ENCODE results near the gene POLDIP2. TPM values are rescaled to one million over a fixed set of nuclear protein-coding genes. Genes with fewer than 3 reads are reported as not detected.

The POLDIP2 gene
- total RNA-seq, 1 donor from 2014 or later: 57.2 TPM

DNA sequence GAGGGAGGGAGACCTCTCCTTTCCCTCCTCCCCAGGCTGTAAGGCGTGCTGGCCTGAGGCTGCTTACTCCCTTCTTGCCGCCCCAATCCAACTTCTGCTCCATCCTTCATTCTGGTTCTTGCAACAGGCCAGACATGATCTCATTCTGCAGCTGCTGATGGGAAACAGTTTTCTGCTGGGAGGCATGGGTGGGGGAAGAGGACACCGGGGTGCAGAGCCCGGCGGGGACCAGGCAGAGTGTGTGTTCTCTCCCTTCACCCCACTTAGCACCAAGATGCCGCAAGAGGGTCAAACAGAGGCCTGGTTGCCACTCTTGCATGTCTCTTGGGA is 15.6 kb upstream of the POLDIP2 start:
- Mint-ChIP-seq H3K4me3 (ENCODE audit: unreplicated experiment) (peak overlapping the region; percentile 79), H3K27ac (ENCODE audit: unreplicated experiment) (no peak overlapping the region), H3K9me3 (ENCODE audit: unreplicated experiment) (no peaks in the 10 kb centered on the region), H3K36me3 (ENCODE audit: low read depth, unreplicated experiment) (no peaks in the 10 kb centered on the region), H3K4me1 (ENCODE audit: unreplicated experiment) (peaks cover 6% of the 10 kb centered on the region), H3K27me3 (ENCODE audit: unreplicated experiment) (peaks cover 17% of the 10 kb centered on the region)
- DNase-seq (ENCODE audit: low spot score): no peak
- TF ChIP-seq, protein P1, sequence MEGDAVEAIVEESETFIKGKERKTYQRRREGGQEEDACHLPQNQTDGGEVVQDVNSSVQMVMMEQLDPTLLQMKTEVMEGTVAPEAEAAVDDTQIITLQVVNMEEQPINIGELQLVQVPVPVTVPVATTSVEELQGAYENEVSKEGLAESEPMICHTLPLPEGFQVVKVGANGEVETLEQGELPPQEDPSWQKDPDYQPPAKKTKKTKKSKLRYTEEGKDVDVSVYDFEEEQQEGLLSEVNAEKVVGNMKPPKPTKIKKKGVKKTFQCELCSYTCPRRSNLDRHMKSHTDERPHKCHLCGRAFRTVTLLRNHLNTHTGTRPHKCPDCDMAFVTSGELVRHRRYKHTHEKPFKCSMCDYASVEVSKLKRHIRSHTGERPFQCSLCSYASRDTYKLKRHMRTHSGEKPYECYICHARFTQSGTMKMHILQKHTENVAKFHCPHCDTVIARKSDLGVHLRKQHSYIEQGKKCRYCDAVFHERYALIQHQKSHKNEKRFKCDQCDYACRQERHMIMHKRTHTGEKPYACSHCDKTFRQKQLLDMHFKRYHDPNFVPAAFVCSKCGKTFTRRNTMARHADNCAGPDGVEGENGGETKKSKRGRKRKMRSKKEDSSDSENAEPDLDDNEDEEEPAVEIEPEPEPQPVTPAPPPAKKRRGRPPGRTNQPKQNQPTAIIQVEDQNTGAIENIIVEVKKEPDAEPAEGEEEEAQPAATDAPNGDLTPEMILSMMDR (IDR thresholded peaks at IDR 0.05; ENCODE audit: unreplicated experiment): no peak

- Mint-ChIP-seq H3K36me3 (ENCODE audit: low read depth, unreplicated experiment) (no peaks in the 10 kb centered on the region), H3K4me1 (ENCODE audit: unreplicated experiment) (peaks cover 6% of the 10 kb centered on the region), H3K27me3 (ENCODE audit: unreplicated experiment) (peaks cover 17% of the 10 kb centered on the region), H3K4me3 (ENCODE audit: unreplicated experiment) (peak overlapping the region; percentile 79), H3K9me3 (ENCODE audit: unreplicated experiment) (no peaks in the 10 kb centered on the region), H3K27ac (ENCODE audit: unreplicated experiment) (no peak overlapping the region)
- TF ChIP-seq, protein P1 (IDR thresholded peaks at IDR 0.05; ENCODE audit: unreplicated experiment): no peak
- DNase-seq (ENCODE audit: low spot score): no peak
Measured at GRCh38 chr17:28372203-28372944, 15.0 kb upstream of the POLDIP2 start.

DNA sequence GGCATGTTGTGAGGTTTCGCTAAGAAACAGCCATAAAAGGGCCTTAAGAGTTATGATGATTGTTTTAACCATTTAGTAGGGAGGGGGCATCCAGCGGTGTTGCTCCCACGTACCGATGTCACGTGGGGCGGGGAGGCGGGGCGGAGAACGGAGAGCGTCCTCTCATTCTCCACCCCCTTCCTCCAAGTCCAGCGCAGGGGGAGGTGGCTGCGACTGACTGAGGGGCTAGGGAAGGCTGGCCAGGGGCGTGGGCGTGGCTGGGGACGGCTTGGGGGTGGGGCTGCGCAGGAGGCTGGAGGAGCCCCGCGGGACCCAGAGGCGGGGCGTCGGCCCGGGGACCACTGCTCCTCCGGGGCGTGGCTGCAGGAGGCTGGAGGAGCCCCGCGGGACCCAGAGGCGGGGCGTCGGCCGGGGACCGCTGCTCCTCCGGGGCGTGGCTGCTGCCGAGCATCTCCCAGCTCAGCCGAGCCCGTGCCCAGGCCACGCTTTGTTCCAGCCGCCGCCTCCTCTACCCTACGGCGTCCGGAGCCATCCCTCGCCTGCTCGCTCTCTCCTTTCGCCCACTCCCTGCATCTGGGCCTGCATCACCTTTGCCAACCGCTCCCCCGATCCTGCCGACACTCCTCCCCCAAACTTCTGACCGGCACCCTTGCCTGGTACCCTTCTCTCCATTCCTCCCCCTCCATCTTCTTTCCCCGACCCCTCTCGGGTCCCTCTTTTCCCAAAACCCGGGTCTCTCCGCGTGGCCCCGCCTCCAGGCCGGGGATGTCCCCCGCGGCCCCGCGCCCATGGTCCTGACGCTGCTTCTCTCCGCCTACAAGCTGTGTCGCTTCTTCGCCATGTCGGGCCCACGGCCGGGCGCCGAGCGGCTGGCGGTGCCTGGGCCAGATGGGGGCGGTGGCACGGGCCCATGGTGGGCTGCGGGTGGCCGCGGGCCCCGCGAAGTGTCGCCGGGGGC is 14.2 kb upstream of the POLDIP2 start, which contains the start of gene SARM1:
TSS of gene SARM1 (plus strand) at position 450 of the 958 bp plus-strand sequence. CDS start at position 789, 339 bp downstream.
- peak within 1 kb of the TSS; percentile 88 for H3K4me3 Mint-ChIP-seq (ENCODE audit: unreplicated experiment)
- TF ChIP-seq, protein P1 (IDR thresholded peaks at IDR 0.05; ENCODE audit: unreplicated experiment): no peak
- no peaks in the 10 kb centered on the region for H3K36me3 Mint-ChIP-seq (ENCODE audit: low read depth, unreplicated experiment)
- no peaks in the 10 kb centered on the region for H3K9me3 Mint-ChIP-seq (ENCODE audit: unreplicated experiment)
- H3K27me3 Mint-ChIP-seq (ENCODE audit: unreplicated experiment): peaks cover 17% of the 10 kb centered on the region
- peaks cover 6% of the 10 kb centered on the region for H3K4me1 Mint-ChIP-seq (ENCODE audit: unreplicated experiment)
- no peak within 1 kb of the TSS for H3K27ac Mint-ChIP-seq (ENCODE audit: unreplicated experiment)
- peak; percentile 78 for DNase-seq (ENCODE audit: low spot score)

DNA sequence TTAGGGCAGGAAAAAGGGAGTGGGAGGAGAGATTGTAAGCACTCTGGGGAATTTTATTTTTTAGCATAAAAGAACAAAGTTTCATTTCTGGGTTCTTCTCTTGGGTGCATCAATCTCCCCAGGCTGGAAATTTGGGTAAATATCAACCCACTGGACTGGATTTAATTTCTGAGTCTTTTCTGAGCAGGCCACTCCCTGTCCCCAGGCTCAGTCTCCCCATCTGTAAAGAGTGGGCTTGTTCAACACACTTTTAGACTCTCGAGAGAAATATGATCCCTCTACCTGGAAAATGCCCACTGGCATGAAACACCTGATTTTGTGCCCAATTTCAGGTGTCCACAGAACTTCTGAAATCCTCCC is 13.4 kb upstream of the POLDIP2 start:
- Mint-ChIP-seq H3K4me3 (ENCODE audit: unreplicated experiment) (peak overlapping the region; percentile 88), H3K4me1 (ENCODE audit: unreplicated experiment) (peaks cover 6% of the 10 kb centered on the region), H3K9me3 (ENCODE audit: unreplicated experiment) (no peaks in the 10 kb centered on the region), H3K36me3 (ENCODE audit: low read depth, unreplicated experiment) (no peaks in the 10 kb centered on the region), H3K27me3 (ENCODE audit: unreplicated experiment) (peaks cover 17% of the 10 kb centered on the region), H3K27ac (ENCODE audit: unreplicated experiment) (no peak overlapping the region)
- no peak for DNase-seq (ENCODE audit: low spot score)
- TF ChIP-seq, protein P1 (IDR thresholded peaks at IDR 0.05; ENCODE audit: unreplicated experiment): no peak

All from endothelial cell (in vitro differentiated cells).